ENCODE results near the gene KEAP1. TPM values are rescaled to one million over a fixed set of nuclear protein-coding genes. Genes with fewer than 3 reads are reported as not detected.
"Not testable (repeated sequence)": the region's sequence is repeated elsewhere in the genome, so short reads cannot be mapped to it uniquely, and the experiment has no call there.

The KEAP1 gene
- total RNA-seq, 1 donor: 235 TPM

DNA sequence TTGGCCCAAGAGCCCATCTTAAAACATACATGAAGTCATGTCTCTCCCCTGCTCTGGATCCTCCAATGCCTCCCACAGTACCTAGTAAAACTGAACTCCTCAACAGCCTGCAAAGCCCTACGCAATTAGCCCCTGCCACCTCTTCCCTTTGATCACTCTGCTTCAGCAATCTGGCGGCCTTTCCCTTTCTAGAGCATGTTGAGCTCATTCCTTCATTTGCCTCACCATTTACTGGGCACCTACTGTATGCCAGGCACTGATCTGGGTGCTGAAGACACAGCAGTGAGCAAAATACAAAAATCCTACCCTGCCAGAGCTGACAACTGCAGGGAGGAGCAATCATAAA, 2.9 kb downstream of the KEAP1 start:
- DNase-seq (ENCODE audit: low read depth in 2 of 3, low spot score in 2 of 3): no peak

DNA sequence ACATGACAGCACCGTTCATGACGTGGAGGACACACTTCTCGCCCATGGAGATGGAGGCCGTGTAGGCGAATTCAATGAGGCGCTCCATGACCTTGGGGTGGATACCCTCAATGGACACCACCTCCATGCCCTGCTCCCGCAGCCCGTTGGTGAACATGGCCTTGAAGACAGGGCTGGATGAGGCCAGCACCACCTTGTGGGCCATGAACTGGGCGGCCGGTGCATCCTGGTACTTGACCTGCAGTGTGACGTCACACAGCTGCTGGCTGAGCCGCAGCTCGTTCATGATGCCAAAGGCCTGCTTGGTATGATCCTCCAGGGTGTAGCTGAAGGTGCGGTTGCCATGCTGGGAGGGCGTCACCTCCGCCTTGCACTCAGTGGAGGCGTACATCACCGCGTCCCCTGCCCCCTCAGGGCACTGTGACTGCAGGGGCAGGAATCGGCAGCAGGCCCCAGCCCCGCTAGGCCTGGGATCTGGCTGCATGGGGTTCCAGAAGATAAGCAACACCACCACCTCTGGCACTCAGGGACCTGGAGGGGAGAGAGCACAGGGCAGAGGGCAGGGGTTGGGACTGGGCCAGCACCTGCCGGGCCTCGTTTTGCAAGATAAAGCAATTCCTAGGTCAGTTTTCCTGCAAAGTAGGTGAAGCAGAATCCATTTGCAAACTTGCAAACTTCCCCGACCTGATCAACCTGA, 3.5 kb downstream of the KEAP1 start:
- no peak for DNase-seq (ENCODE audit: low read depth in 2 of 3, low spot score in 2 of 3)

GRCh38 chr19:10497371-10497770, 5.8 kb downstream of the KEAP1 start:
- no peak for DNase-seq (ENCODE audit: low read depth in 2 of 3, low spot score in 2 of 3)

GRCh38 chr19:10491472-10492047, 11.6 kb downstream of the KEAP1 start:
- DNase-seq (ENCODE audit: low read depth in 2 of 3, low spot score in 2 of 3): no peak

- DNase-seq (ENCODE audit: low read depth in 2 of 3, low spot score in 2 of 3): no peak
Measured at GRCh38 chr19:10486551-10486950, 16.6 kb downstream of the KEAP1 start.

DNA sequence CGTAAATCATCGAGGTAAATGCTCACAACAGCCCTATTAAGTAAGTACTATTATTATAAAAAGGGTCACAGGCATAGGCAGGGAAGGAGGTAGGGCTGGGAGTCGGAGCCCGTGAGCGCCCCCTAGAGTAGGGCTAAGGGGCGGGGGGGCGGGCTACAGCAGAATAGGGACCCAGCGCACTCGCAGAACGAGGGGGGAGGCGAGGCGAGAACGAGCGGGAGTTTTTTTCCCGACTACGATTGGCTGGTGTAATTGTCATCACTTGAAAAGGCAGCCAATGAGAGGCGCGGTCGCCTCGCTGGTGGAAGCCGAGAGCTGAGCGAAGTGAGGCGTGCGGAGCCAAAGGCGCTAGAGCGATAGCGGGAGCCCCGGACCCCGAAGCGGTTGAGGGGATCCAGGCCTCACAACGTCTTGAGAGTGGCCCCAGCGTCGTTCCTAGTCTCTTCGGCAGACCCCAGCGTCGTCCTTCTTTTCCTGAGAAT, 24.2 kb downstream of the KEAP1 start:
- DNase-seq (ENCODE audit: low read depth in 2 of 3, low spot score in 2 of 3): peak; percentile 74 to 95 (median 95)

DNA sequence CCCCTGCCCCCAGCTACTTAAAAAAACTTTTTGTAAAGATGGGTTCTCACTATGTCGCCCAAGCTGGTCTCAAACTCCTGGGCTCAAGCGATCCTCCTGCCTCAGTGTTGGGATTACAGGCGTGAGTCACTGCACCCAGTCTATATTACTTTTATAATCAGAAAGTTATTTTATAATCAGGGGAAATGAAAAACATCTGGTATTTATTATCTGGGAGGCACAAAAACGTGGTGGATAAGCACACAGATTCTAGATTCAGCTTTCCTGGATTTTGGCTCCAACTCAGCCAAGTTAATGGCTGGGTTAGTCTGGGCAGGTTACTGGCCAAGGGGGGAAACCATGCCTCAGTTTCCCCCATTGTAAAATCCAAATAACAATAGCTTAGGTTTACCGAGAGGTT, 24.7 kb downstream of the KEAP1 start:
- DNase-seq (ENCODE audit: low read depth in 2 of 3, low spot score in 2 of 3): no peak

- peak in 2 of 3 donors; percentile 34 to 52 for DNase-seq (ENCODE audit: low read depth in 2 of 3, low spot score in 2 of 3)
Measured at GRCh38 chr19:10474962-10475451, 28.1 kb downstream of the KEAP1 start.

GRCh38 chr19:10473192-10473591, 30.0 kb downstream of the KEAP1 start:
- no peak for DNase-seq (ENCODE audit: low read depth in 2 of 3, low spot score in 2 of 3)

- DNase-seq (ENCODE audit: low read depth in 2 of 3, low spot score in 2 of 3): peak in 2 of 3 donors; percentile 51 to 71
Measured at GRCh38 chr19:10471909-10472308, 31.2 kb downstream of the KEAP1 start.

GRCh38 chr19:10468133-10468532, 35.0 kb downstream of the KEAP1 start:
- no peak for DNase-seq (ENCODE audit: low read depth in 2 of 3, low spot score in 2 of 3)

GRCh38 chr19:10467104-10467706, 36.0 kb downstream of the KEAP1 start:
- DNase-seq (ENCODE audit: low read depth in 2 of 3, low spot score in 2 of 3): no peak

- DNase-seq (ENCODE audit: low read depth in 2 of 3, low spot score in 2 of 3): no peak
Measured at GRCh38 chr19:10464456-10464855, 38.7 kb downstream of the KEAP1 start.

- DNase-seq (ENCODE audit: low read depth in 2 of 3, low spot score in 2 of 3): no peak
Measured at GRCh38 chr19:10462557-10462956, 40.6 kb downstream of the KEAP1 start.

- not testable (repeated sequence) for DNase-seq (ENCODE audit: low read depth in 2 of 3, low spot score in 2 of 3)
Measured at GRCh38 chr19:10462042-10462441, 41.1 kb downstream of the KEAP1 start.

GRCh38 chr19:10461047-10461949, 41.9 kb downstream of the KEAP1 start:
- DNase-seq (ENCODE audit: low read depth in 2 of 3, low spot score in 2 of 3): peak; percentile 62 to 95 (median 94)

DNA sequence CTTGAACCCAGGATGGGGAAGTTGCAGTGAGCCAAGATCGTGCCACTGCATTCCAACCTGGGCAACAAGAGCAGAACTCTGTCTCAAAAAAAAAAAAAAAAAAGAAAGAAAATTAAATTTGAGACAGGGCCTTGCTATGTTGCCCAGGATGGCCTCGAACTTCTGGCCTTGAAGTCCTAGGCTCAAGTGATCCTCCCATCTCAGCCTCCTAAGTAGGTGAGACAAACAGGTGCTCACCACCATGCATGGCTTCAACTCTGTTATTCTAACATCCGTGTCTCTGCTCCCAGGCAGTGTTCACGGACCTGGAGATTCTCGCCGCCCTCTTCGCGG, 42.5 kb downstream of the KEAP1 start:
- DNase-seq (ENCODE audit: low read depth in 2 of 3, low spot score in 2 of 3): no peak

DNA sequence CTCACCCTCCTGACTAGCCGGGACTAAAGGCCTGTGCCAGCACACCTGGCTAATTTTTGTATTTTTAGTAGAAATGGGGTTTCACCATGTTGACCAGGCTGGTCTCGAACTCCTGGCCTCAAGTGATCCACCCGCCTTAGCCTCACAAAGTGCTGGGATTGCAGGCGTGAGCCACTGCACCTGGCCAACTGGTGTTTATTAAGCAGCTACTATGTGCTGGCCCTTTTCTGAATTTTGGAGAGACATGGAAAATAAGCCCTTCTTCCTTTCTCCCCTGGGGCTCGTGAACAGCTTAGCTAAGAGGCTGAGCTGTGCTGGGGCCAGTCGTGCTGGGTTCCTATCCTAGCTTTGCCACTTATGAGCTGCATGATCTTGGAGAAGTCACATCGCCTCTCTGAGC, 44.4 kb downstream of the KEAP1 start:
- DNase-seq (ENCODE audit: low read depth in 2 of 3, low spot score in 2 of 3): not testable (repeated sequence)

DNA sequence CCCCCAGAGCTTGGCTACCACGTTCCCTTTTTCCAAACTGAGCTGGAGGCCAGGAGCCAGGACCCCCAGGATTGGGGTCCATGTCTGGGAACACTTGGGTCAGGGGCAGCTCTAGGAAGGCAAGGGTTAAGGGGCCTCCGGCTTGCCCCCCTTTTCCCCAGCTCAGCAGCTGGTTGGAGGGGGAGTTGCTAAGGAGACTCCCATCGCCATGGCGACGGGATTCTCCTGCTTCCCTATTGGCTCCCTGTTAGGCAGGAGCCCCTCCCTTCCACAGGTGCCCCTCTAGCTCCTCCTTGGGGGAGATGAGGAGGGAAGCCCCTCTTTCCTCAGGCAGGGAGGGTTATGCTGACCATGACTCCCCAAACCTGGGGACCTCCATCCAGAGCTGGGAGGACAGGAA, 48.9 kb downstream of the KEAP1 start:
- DNase-seq (ENCODE audit: low read depth in 2 of 3, low spot score in 2 of 3): peak in 2 of 3 donors; percentile 42 to 54

DNA sequence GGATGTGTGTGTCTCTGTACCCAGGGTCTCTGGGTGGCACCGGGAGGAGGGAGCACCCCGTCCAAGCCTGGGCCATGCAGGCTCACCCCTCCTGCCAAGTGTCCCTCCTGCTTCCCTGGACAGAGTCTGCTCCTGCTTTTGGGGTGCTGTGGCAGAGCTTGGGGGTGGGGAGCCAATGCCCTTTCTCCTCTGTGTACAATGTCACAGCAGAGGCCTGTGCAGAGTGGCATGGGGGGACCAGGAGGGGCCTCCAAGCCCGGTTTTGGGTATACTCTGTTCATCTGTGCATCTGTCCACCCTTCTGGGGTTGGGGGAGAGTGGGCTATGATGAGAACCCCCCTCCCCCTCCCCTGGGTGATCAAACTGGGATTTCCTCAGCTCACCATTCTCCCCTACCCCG, 49.3 kb downstream of the KEAP1 start:
- no peak for DNase-seq (ENCODE audit: low read depth in 2 of 3, low spot score in 2 of 3)

Data from hematopoietic multipotent progenitor cell (in vitro differentiated cells).